Myometrial cell (primary cell): ENCODE measurements around the gene GPR135. TPM values are rescaled to one million over a fixed set of nuclear protein-coding genes. Genes with fewer than 3 reads are reported as not detected.

Source experiments
- total RNA-seq: library from RNA; depleted of rRNA; stranded (reverse); fragments of >200 nt; gene quantifications from 2 replicates; pipeline ENCODE4 v1.2.3, GENCODE V29; 2015

The GPR135 gene, protein sequence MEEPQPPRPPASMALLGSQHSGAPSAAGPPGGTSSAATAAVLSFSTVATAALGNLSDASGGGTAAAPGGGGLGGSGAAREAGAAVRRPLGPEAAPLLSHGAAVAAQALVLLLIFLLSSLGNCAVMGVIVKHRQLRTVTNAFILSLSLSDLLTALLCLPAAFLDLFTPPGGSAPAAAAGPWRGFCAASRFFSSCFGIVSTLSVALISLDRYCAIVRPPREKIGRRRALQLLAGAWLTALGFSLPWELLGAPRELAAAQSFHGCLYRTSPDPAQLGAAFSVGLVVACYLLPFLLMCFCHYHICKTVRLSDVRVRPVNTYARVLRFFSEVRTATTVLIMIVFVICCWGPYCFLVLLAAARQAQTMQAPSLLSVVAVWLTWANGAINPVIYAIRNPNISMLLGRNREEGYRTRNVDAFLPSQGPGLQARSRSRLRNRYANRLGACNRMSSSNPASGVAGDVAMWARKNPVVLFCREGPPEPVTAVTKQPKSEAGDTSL
- 0.29 and 0.89 TPM in 2 replicates for total RNA-seq

GRCh38 chr14:59465316-59466135, at the start of gene GPR135:
TSS of gene GPR135 (minus strand) at chr14:59465380. CDS start at chr14:59465226, 154 bp downstream.

GRCh38 chr14:59483819-59484638, 18.8 kb upstream of the GPR135 start, which contains the start of the genes JKAMP and L3HYPDH:
TSS of gene JKAMP (plus strand) at chr14:59484517. CDS start at chr14:59484590, 73 bp downstream.
TSS of gene L3HYPDH (minus strand) at chr14:59484408. CDS start at chr14:59484316, 92 bp downstream.

Other genes with a start within 250 kb of the GPR135 start
- 21.8 and 23.9 TPM in 2 replicates for gene L3HYPDH, start 19.0 kb upstream of the GPR135 start, total RNA-seq
- gene JKAMP, start 19.1 kb upstream of the GPR135 start, total RNA-seq = 69.5 and 84.4 TPM in 2 replicates
- not detected in 2 replicates for gene CCDC175, start 111.4 kb upstream of the GPR135 start, total RNA-seq